ENCODE measurements around the gene CENPT.
"Not testable (repeated sequence)": the region's sequence is repeated elsewhere in the genome, so short reads cannot be mapped to it uniquely, and the experiment has no call there.

The CENPT gene

DNA sequence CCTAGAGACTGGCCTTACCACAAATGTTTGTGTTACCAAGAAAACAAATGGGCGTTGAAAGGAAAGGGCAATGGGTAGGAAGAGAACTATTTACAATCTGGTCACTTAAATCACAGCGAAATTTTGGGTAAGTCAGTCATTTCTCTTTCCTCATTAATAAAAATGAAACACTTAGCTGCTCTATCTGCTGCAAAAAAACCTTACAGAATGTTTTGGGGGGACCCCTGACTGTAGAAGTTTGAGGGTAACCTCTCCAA, 1.5 kb downstream of the CENPT start:
- no peak for DNase-seq

DNA sequence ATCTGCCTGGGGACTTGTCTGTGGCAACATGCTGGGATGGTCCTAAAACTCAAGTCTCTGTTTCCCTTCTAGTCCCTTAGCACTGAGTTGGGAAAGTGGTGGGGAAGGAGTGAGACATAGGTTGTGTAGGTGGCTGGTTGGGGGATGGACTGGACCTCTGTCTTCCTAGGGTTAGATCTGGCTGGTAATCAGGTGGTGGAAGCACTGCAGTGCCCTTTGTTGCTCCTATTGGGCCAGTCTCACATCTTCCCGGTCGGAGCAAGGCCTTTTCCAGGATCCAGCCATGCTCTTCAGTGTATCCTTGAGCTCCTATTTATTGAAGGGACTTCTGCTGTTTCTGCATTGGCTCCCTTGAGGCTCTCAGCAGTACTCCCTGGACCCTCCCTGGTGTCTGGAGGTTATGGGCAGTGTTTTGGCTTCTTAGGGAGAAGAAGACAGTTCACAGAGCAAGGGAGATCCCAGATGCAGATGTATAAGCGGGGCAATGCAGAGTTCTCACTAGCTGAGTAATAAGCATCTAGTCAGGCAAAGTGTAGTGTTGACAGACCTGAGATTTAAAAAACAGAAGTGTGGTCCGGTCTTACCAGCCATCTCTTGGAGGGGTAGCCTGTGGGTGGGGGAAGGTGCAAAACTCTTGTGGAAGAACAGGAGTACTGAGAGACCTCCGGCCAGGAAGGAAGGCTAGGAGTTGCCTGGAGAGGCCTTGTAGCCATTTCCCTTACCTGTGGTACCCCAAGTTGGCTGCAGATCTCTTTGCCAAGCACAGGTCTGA, 2.0 kb downstream of the CENPT start:
- DNase-seq = peak in 1 of 2 experiments; percentile 1

- no peak for DNase-seq
Measured at GRCh38 chr16:67844497-67844896, 3.0 kb downstream of the CENPT start.

DNA sequence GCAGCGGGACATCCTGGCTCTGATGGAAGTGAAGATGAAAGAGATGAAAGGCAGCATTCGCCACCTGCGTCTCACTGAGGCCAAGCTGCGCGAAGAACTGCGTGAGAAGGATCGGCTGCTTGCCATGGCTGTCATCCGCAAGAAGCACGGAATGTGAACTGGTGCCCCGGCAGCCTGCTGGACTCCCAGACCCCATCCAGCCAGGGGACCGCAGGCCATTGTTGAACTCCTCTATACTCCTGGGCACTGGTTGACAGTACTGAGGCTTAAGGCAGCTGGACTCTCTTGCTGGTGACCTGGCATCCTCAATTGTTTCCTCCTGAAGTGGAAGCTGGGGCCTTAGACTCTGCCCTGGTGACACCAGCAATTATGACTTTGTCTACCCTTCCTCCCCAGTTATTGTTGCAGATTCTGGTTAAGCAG, 4.1 kb downstream of the CENPT start:
- no peak for DNase-seq

DNA sequence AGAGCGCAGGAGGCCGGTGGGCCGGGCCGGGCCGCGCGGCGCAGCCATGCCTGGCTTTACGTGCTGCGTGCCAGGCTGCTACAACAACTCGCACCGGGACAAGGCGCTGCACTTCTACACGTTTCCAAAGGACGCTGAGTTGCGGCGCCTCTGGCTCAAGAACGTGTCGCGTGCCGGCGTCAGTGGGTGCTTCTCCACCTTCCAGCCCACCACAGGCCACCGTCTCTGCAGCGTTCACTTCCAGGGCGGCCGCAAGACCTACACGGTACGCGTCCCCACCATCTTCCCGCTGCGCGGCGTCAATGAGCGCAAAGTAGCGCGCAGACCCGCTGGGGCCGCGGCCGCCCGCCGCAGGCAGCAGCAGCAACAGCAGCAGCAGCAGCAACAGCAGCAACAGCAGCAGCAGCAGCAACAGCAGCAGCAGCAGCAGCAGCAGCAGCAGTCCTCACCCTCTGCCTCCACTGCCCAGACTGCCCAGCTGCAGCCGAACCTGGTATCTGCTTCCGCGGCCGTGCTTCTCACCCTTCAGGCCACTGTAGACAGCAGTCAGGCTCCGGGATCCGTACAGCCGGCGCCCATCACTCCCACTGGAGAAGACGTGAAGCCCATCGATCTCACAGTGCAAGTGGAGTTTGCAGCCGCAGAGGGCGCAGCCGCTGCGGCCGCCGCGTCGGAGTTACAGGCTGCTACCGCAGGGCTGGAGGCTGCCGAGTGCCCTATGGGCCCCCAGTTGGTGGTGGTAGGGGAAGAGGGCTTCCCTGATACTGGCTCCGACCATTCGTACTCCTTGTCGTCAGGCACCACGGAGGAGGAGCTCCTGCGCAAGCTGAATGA, 4.8 kb downstream of the CENPT start:
- peak in 1 of 2 experiments; percentile 8 for DNase-seq

DNA sequence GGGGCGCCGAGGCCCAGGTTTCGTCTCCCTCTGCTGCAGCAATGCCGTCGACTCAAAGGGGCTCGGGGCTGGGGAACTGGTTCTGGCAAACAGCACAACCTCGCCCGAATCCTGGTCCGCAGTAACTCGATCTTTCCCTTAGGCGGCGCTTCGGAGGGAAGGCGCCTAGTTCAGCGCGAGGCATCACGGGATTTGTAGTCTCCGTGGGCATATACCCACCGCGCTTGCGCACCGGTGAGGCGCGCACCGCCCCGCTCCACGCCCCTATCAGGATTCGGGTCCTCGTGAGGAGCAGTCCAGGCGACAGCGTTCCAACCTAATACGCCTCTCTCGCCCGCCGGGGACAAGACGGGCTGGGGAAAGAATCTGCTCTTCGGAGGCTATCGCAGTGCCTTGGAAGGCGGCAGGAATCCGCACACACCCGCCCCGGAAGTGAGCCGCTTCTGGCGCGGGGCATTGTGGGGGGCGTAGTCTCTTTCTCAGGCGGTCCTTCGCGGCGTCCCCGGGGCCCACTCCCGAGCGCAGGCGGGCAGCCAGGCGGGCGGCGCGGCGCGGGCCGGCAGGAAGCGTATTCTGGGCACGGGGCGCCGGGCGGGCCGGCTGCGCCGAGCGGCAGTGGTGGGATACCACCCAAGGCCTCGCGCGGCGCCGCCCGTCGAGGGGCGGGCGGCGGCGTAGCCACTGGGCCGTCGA, 5.5 kb downstream of the CENPT start, which contains the start of gene THAP11:
Gene THAP11, plus strand, starts transcription at position 505 of the 693 bp plus-strand sequence. CDS start 235 bp downstream, outside the sequence.
- DNase-seq = peak; percentile 87 to 93

DNA sequence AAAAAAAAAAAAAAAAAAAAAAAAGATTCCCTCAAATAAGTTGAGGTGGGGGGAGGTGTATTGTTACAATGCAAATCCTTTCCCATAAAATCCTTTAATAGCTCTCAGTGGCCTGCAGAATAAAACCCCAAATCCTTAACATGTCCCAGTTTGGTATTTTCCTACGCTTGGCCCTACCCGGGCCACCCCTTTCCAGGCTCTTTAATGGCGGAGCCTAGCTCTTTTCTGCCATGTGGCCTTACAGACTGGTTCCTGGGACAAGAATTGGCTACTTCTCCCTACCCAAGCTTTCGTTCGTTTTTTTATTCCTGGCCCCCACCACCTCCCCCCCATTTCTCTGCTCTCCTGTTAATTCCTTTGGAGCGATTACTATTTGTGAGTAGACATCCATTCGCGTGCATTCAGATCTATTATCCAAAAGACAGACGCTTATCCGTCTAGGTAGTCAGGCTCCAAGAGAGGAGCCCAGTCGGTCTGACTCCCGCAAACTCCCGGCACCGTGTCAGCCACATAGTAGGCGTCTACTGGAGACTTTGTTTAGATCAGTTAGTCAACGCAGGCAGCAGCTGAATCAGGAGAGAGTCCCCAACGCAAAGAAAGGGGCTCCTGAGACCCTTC, 6.2 kb downstream of the CENPT start:
- no peak for DNase-seq

- no peak for DNase-seq
Measured at GRCh38 chr16:67837811-67838210, 9.7 kb downstream of the CENPT start.

- DNase-seq = not testable (repeated sequence)
Measured at GRCh38 chr16:67837190-67837589, 10.3 kb downstream of the CENPT start.

DNA sequence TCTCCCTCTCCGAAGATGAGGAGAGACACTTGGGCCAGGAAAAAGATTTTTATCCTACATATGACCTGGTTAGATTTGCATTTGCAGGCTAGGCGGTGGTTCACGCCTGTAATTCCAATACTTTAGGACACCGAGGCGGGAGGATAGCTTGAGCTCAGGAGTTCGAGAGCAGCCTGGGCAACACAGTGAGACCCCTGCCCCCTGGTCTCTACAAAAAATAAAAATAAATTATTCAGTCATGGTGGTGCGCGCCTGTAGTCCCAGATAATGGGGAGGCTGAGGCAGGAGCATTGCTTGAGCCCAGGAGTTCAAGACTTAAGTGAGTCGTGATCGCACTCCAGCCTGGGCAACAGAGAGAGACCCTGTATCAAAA, 13.3 kb downstream of the CENPT start:
- no peak for DNase-seq

DNA sequence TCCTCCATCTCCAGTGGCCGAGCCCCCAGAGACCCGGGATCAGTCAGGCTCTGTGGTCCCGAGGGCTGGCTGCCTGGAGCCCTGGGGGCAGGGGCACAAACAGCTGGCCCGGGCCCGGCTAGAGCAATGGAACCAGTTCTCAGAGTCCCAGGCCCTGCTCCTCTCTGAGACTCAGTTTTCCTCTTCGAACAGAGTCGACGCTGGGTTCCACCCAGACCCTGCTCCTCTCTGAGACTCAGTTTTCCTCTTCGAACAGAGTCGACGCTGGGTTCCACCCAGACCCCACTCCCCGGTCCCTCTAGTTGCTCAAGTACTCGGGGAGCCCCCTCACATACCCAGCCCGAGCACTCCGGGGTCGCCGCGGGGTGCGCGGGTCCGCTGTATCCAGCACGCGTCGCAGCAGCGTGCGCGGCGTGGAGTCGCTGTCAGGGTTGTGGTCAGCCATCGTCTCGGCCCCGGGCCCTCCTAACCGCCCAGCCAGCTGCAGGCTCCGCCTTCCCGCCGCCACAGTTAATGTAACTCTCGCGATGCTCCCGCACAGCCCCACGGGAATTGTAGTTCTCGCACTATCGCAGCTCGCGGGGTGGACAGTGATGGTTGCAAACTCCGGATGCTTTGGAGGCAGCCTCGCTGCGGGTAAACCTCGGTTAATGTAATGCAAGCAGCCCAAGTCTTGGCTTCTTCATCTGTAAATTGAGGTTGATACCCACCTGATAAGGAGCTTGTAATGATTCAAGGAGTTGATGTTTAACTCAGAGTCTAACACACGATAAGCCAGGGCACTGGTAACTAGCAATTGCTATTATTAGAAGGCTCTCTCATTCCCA, 13.9 kb downstream of the CENPT start:
- peak; percentile 85 for DNase-seq

DNA sequence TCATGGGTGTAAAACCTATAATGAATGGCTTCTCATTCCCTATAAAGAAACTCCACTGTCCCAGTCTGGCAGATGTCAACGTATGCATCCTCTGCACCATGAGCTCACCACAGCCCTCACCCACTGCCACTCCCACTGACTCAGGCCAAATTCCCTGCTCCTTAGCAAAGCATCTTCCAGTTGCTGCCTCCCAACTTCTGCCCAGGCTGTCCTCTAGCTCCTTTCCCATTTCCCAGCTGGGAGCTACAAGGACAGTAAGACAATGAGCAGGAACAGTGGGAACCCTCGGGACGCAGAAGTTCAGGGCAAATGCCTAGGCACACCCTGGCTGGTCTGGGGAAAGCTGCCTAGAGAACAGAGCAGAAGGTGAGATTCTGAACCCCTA, 14.5 kb downstream of the CENPT start:
- no peak for DNase-seq

DNA sequence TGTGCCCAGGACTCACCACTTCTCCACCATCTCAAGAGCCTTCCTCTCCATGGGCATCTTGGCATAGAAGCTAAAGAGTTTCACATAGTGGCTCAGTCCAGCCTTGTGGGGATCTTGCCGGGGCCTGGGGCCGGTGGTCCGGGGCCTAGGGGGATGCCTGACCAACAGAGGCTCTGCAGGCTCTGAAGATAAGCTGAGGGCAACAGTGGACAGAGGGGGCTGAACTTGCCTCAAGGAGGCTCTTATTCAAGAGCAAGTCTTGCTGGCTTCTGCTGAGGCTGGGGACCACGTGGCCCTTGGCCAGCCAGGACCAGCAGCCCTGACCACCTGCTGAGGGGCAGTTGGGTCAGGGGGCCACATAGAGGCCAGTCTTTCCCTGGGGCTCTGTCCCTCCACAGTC, 18.8 kb downstream of the CENPT start:
- DNase-seq = no peak

DNA sequence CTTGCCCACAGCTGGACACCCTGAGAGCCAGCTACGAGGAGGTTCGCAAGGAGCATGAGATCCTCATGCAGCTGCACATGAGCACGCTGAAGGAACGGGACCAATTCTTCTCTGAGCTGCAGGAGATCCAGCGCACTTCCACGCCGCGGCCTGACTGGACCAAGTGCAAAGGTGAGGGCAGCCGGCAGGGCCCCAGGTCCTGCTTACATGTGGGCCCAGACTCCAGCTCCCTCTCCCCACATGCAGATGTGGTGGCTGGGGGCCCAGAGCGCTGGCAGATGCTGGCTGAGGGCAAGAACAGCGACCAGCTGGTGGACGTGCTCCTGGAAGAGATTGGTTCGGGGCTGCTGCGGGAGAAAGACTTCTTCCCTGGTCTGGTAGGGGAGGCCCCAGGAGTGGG, 21.6 kb downstream of the CENPT start:
- DNase-seq = no peak

DNA sequence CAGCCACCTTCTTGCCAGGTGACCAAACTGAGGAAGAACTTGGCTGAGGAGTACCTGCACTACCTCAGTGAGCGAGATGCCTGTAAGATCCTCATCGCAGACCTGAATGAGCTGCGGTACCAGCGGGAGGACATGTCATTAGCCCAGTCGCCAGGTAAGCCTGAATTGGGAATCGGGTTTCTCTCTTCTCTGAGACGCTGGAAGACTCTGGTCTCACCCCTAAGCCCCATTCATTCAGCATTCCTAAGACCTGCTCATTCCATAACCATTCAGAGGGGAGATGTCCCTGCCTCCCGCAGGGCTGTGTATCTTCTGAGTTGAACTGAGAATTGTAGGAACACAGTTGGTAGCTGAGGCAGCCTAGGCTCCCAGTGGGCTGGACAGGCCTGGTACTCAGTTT, 22.4 kb downstream of the CENPT start:
- no peak for DNase-seq

DNA sequence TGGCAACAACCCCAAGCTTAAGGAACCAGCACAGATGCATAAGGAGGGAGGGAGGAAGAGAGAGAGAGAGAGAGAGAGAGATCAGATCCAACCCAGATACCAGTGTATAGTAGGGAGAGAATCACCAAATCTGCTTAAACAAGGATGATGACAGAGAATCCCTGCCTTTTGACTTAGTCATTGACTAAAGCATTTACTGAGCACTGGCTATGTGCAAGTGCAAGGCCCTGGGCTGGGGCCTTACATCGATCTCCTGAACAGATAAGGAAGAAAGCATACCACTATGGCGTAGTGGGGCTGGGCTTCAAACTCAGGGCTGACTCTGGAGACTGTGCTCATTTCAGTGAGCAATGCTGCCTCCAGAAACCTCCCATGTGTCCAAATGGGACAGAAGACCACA, 25.0 kb downstream of the CENPT start:
- DNase-seq = no peak

DNA sequence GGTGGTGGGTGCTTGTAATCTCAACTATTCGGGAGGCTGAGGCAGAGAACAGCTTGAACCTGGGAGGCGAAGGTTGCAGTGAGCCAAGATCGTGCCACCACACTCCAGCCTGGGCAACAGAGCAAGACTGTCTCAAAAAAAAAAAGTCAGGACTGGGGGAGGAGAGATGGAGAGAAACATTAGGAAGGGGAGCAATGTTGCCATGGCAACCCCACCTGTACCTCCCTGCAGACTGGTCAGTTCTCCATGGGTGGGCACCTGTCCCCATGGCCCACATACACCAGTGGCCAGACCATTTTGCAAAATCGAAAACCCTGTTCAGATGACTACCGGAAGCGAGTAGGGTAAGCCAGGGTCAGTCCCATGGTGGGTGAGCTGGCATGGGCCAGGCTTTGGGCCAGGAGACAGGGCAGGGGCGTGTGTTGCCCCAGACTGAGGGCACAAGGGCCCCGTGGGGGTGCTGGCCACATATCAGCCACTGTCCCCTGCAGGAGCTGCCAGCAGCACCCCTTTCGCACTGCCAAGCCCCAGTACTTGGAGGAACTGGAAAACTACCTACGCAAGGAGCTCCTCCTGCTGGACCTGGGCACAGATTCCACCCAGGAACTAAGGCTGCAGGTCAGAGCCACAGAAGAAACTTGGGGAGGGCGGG, 26.8 kb downstream of the CENPT start:
- DNase-seq = no peak

DNA sequence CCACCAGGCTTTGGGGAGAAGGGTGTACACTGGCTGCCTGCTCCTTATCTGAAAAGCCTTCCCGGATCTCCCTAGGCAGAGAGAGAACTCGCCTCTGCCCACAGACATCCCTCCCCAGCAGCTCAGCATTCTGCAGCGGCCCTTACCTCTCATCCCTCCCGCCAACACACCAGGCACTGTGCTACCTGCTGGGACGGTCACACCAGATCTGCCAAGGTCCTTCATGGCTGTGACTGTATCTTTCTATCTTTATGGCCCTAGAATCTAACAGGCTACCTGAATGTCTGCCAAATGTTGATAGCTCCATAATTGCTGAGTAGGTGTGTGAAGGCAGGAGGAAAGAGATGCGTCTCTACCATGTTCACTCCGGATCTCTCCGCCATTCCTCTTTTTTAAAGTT, 32.9 kb downstream of the CENPT start:
- no peak for DNase-seq

DNA sequence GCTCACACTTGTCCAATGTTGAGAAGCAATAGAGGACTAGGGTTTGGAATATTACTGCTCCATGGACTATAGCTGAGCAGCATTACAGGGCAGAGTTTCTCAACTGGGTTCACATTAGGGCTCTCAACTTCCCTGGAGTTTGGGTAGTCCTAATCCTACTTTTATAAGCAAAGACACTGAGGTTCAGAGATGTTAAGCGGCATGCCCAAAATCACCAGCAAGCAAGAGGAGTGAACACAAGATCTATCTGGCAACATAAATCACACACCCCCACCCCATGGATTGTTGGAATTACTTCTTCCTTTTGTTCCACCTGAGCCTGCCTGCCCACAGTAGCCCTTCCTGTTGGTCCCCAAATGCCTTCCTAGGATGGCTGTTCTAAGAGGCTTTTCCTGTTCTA, 35.6 kb downstream of the CENPT start:
- DNase-seq = no peak

- DNase-seq = no peak
Measured at GRCh38 chr16:67807148-67807682, 40.3 kb downstream of the CENPT start.

GRCh38 chr16:67806428-67807147, 40.9 kb downstream of the CENPT start, which contains the start of the genes RANBP10 and TSNAXIP1:
Gene RANBP10 (minus strand): TSS chr16:67806560. CDS start chr16:67806536, 24 bp downstream.
Gene TSNAXIP1 (plus strand): TSS chr16:67806889. CDS start chr16:67807150, 261 bp downstream.
- peak; percentile 88 to 97 for DNase-seq

All from NCI-H446 (cell line).